ENCODE measurements around the gene CXCL6.

Gene CXCL6

GRCh38 chr4:73836373-73837279 is at the start of gene CXCL6:
Gene CXCL6 (plus strand): TSS chr4:73836678. CDS start chr4:73836751, 73 bp downstream.
- no peak for DNase-seq

- DNase-seq: no peak
Observed at GRCh38 chr4:73788411-73788810, 48.1 kb upstream of the CXCL6 start.

DNA sequence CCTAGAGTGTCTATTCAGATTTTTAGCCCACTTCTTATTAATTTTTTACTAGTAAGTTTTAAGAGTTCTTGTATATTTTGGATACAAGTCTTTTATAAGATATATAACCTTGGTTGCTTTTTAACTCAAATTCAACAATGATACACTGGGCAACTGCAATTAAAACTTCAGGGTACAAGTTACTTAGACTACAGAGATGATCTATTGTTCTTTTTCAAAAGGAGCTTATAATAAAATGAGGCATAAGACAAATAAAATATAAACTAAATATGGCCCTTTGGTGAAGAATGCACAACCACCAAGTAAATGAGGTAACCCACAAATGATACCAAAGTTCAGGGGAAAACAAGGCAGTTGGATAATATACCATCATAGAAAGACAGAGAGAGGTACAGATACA is 37.6 kb upstream of the CXCL6 start:
- DNase-seq: no peak

DNA sequence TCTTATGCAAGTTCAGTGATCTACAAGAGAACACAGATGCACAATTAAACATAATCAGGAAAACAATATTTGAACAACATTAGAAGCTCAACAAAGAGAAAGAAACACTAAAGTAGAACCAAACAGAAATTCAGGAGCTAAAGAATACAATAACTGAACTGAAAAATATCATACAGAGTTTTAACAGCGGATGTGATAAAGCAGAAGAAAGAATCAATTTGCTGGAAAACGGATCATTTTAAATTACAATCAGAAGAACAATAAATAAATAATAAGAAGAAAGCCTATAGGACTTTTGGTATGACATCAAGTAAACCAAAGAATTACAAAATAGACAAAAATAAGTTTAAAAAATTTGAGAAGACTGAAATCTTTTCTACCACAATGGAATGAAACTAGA is 36.3 kb upstream of the CXCL6 start:
- no peak for DNase-seq

DNA sequence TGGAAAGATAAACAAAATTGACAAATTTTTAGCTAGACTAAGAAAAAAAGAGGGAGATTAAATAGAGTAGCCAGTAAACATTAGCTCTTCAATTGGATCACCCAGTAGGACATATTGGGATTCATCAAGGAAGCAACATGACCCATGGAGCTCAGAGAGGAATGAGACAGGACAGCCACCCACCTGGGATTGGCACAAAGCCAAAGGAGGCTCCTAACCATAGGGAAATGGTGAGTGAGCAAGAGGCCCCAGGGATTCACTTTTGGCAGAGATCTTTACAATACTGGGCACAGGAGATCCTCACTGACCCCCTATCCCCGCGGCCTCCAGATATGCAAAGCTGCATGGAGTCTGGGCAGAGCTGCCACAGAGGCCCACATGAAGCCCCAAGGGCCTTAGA is 34.8 kb upstream of the CXCL6 start:
- DNase-seq: no peak

- DNase-seq: no peak
Observed at GRCh38 chr4:73803213-73803612, 33.3 kb upstream of the CXCL6 start.

DNA sequence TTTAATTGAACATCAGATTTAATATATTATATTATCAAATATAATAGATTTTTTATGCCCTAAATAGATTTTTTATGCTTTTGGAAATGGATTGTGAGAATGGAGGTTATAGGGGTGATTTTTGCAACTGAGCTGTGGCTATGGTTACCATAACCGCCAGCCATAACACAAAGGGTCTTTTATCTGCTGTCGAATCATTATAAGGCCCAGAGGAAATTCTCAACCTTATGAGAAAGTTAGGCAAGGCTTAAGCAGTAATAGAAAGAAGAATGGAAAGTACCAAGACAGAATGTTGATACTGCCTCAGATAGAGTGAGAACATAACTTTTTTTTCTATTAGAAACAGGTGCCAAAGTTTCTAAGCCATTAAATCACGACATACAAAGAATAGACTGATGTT is 26.3 kb upstream of the CXCL6 start:
- DNase-seq: no peak

DNA sequence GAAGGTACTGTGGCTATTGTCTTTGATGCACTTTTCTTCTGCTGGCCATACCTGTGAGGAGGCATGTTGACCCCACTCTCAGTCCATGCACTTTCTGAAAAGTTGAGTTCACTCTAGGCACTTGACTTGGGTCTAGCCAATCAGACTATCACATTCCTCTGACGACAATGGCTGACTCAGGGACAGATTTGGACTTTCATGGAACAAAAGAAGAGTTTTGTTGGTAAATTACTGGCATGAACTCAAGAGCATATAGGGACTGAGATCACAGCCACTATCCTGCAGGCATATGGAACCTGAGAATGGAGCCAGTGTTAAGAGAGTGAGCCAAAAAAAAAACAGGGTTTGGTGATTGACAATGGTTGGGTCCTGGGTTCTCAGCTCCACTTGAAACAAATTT is 24.6 kb upstream of the CXCL6 start:
- DNase-seq: no peak

- no peak for DNase-seq
Observed at GRCh38 chr4:73814679-73815078, 21.8 kb upstream of the CXCL6 start.

- DNase-seq: no peak
Observed at GRCh38 chr4:73815145-73815544, 21.3 kb upstream of the CXCL6 start.

- no peak for DNase-seq
Observed at GRCh38 chr4:73816814-73817213, 19.7 kb upstream of the CXCL6 start.

GRCh38 chr4:73817341-73817740 is 19.1 kb upstream of the CXCL6 start:
- DNase-seq: no peak

DNA sequence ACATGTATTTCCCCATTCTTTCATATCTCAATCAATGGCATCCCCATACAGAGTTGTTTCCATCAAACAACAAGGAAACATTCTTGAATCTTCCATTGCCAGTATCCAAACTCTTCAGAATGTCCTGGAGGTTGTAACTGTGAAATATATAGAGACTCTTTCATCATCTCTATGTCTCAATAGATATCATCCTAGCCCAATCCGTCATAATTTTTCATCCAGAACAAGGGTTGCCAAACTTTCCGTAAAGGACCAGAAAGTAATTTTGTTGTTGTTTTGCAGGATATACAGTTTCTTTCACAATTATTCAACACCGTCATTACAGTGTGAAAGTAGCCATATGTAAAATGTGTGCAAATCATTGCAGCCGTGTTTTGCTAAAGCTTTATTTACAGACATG is 15.2 kb upstream of the CXCL6 start:
- DNase-seq: no peak

DNA sequence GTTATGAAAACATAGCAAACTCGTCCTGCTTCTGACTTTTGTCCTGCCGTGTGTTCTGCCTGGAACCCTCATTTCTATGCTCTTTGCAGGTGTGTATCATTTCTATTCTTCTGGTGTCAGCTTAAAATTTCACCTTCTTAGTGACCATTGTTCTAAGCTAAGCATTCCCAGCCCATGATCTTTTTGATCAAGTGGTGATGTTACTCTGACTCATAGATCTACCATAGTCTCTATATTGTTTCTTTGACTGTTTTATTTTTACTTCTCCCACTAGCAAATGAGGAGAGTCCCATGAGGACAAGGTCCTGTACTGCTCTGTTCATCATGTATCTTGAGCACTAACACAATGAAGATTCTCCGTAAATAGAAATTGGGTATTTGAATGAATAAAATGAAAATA is 14.1 kb upstream of the CXCL6 start:
- no peak for DNase-seq

DNA sequence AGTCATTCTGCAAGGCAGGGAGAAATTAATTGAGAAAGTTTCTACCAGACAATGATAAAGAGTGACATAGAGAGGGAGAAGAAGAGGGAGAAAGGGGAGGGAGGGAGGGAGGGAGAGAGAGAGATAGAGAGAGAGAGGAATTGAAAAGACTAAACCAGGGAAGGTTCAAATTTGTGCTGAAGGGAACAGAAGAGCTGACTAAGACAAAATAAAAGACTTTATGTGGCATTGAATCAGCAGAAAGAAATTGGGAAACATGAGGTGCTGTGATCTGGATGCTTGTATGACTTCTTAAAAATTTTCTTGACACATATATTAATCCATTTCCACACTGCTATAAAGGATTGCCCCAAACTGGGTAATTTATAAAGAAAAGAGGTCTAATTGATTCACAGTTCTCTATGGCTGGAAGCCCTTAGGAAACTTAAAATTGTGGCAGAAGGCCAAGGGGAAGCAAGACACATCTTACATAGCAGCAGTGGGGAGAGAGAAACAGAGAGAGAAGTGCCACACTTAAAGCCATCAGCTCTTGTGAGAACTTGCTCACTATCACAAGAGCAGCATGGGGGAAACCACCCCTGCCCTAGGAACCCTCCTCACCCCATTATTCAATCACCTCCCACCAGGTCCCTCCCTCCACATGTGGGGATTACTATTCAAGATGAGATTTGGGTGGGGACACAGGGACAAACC is 13.5 kb upstream of the CXCL6 start:
- DNase-seq: no peak

DNA sequence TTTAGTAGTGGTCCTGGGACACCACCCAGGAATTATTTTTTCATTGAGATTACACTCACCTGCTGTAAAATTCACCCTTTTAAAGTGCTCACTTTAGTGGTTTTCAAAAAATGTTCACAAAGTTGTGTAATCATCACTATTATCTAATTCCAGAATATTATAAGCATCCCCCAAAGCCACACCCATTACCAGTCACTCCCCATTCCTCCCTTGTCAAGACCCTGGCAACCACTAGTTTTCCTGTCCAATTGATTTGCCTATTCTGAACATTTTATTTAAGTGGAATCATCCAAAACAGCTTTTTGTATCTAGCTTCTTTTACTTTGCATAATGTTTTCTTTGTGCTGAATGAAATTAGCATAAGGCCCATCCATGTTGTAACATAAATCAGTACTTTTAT is 12.7 kb upstream of the CXCL6 start:
- no peak for DNase-seq

GRCh38 chr4:73828956-73829355 is 7.5 kb upstream of the CXCL6 start:
- no peak for DNase-seq

DNA sequence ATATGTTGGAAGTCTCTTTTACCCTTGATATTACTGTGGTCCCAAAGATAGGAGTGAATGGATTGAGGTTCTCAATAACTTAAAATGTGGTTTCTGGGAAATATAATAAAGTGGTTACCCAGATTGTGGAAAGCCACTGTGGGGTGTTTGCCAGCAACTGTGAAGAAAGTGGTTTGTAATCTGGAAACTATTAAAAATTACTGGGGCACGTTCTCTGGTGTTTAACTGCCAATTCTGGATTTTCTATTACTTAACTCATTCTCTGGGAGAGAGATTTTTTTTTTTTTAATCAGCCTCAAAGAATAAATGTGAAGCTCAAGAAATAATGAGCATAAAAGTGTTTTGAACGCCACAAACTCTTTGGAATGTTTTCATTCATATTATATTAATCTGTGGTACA is 4.9 kb upstream of the CXCL6 start:
- no peak for DNase-seq

- DNase-seq: no peak
Observed at GRCh38 chr4:73832651-73833237, 3.7 kb upstream of the CXCL6 start.

- DNase-seq: no peak
Observed at GRCh38 chr4:73839071-73839470, 2.6 kb downstream of the CXCL6 start.

- no peak for DNase-seq
Observed at GRCh38 chr4:73839715-73840114, 3.2 kb downstream of the CXCL6 start.

- no peak for DNase-seq
Observed at GRCh38 chr4:73841243-73841925, 4.9 kb downstream of the CXCL6 start.

- no peak for DNase-seq
Observed at GRCh38 chr4:73842696-73843095, 6.2 kb downstream of the CXCL6 start.

Measured in activated CD4-positive, alpha-beta T cell treated with anti-CD3 and anti-CD28 coated beads for 1 hour (primary cell).